CD4-positive, alpha-beta T cell (primary cell): ENCODE measurements around the gene RAPGEF5. TPM values are rescaled to one million over a fixed set of nuclear protein-coding genes. Genes with fewer than 3 reads are reported as not detected.

Source experiments
- ATAC-seq: fragments of 200-7000 bp; cut with Tn5 transposase; one replicate; pipeline ENCODE4 v1.10.0; 2022; ENCODE audit warnings: mild to moderate bottlenecking; ENCODE audit not compliant: poor library complexity
- CTCF ChIA-PET: fragments of 350-600 bp; sonication (Branson Sonifier 250); formaldehyde crosslinking; loops from one replicate; lab custom pipeline; 2021; ENCODE audit warnings: antibody characterized with exemption, inconsistent platforms; lab: Charles Lee
- POLR2A ChIA-PET: fragments of 350-600 bp; sonication (Branson Sonifier 250); formaldehyde crosslinking; loops from one replicate; lab custom pipeline; 2021; ENCODE audit warnings: antibody characterized with exemption, inconsistent platforms; lab: Charles Lee
- DNase-seq, 14 experiments: peaks; one replicate each; pipeline ENCODE4 v3.0.0-alpha.2; 2013 to 2020; ENCODE audit warnings: mixed read lengths in 2 of 14
- H3K27ac ChIP-seq, 2 donors: one replicate each; pipeline versions ENCODE4 v1.5.1 to v1.7.0; 2013; ENCODE audit warnings: low read length in 2 of 2, low read depth in 1 of 2, mild to moderate bottlenecking in 1 of 2
- H3K27me3 ChIP-seq, 2 experiments: 1 replicate in 1 of 2; 2 replicates in 1 of 2; pipeline versions ENCODE4 v1.6.1 to v1.7.0; 2013; ENCODE audit warnings: low read length in 2 of 2, control low read depth in 1 of 2, mild to moderate bottlenecking in 1 of 2, moderate library complexity in 1 of 2; ENCODE audit not compliant: insufficient read depth in 2 of 2, control insufficient read depth in 1 of 2
- H3K36me3 ChIP-seq: one replicate; pipeline ENCODE4 v1.6.1; 2013; ENCODE audit warnings: low read length, control low read depth; ENCODE audit not compliant: insufficient read depth
- H3K4me1 ChIP-seq: one replicate; pipeline ENCODE4 v1.6.1; 2013; ENCODE audit warnings: low read length, control low read depth; ENCODE audit not compliant: insufficient read depth
- H3K4me3 ChIP-seq: one replicate; pipeline ENCODE4 v1.5.1; 2013; ENCODE audit warnings: mild to moderate bottlenecking, low read length, moderate library complexity
- H3K9me3 ChIP-seq, 2 experiments: 1 replicate in 1 of 2; 2 replicates in 1 of 2; pipeline versions ENCODE4 v1.6.1 to v1.7.0; 2013; ENCODE audit warnings: low read length in 2 of 2, mild to moderate bottlenecking in 2 of 2, control low read depth in 1 of 2, moderate library complexity in 1 of 2; ENCODE audit not compliant: control insufficient read depth in 1 of 2, insufficient read depth in 1 of 2
- H3K27ac Mint-ChIP-seq: one replicate; pipeline ENCODE4 v1.8.0; 2020; ENCODE audit warnings: mixed read lengths
- H3K27me3 Mint-ChIP-seq: one replicate; pipeline ENCODE4 v1.8.0; 2021; ENCODE audit warnings: mixed read lengths
- H3K36me3 Mint-ChIP-seq: one replicate; pipeline ENCODE4 v1.8.0; 2021; ENCODE audit warnings: low read depth, mixed read lengths
- H3K4me1 Mint-ChIP-seq: one replicate; pipeline ENCODE4 v1.8.0; 2021; ENCODE audit warnings: low read depth, mixed read lengths
- H3K4me3 Mint-ChIP-seq: one replicate; pipeline ENCODE4 v1.8.0; 2020; ENCODE audit warnings: mild to moderate bottlenecking, mixed read lengths
- H3K9me3 Mint-ChIP-seq: one replicate; pipeline ENCODE4 v1.8.0; 2020; ENCODE audit warnings: mixed read lengths
- intact Hi-C, 2 experiments: fragments of 100-400 bp; cut with DNase I in 1 of 2; cut with micrococcal nuclease in 1 of 2; formaldehyde crosslinking; loops; one replicate each; pipeline versions ENCODE4 v1.15.1 to v1.9.0; 2023 to 2025; cut with DNase I, micrococcal nuclease
- total RNA-seq, 174 experiments: library from RNA in 2 of 174; stranded (reverse) in 2 of 174; gene quantifications; one replicate each; pipeline ENCODE4 v1.2.3 and lab custom pipeline; 2021 to 2026
- TF ChIP-seq, protein P1 (sequence below): fragments of 200-600 bp; IDR thresholded peaks from one replicate; pipeline ENCODE4 v1.8.0; 2022; ENCODE audit warnings: antibody characterized with exemption, mild to moderate bottlenecking

Gene RAPGEF5
- total RNA-seq, 2 experiments from 2014 or later: 0.17 TPM; not detected in 1

DNA sequence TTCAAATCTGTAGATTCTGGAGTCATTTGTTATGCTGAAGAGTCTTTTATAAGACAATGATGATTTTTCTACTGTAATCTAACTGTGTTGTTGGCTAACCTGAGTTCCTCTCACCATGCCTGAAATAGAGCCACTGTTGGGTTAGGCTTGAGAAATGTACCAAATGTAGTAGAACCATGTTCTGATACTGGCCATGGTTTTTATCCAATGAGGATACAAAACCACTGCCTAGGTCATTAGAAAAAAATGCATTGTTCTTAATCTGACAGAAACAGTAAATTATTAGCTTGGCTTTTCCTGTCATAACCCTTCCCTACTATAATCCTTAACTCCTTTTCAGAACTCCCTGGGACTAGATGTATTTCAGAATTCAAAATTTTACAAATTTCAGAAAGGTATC is 86.6 kb downstream of the RAPGEF5 start:
- POLR2A ChIA-PET: no interaction called here
- H3K27ac Mint-ChIP-seq: no peak overlapping the region
- Histone ChIP-seq H3K27me3 (no peaks in the 10 kb centered on the region), H3K36me3 (no peaks in the 10 kb centered on the region), H3K4me1 (no peaks in the 10 kb centered on the region), H3K27ac (no peak overlapping the region), H3K4me3 (no peak overlapping the region), H3K9me3 (no peaks in the 10 kb centered on the region)
- TF ChIP-seq, protein P1, sequence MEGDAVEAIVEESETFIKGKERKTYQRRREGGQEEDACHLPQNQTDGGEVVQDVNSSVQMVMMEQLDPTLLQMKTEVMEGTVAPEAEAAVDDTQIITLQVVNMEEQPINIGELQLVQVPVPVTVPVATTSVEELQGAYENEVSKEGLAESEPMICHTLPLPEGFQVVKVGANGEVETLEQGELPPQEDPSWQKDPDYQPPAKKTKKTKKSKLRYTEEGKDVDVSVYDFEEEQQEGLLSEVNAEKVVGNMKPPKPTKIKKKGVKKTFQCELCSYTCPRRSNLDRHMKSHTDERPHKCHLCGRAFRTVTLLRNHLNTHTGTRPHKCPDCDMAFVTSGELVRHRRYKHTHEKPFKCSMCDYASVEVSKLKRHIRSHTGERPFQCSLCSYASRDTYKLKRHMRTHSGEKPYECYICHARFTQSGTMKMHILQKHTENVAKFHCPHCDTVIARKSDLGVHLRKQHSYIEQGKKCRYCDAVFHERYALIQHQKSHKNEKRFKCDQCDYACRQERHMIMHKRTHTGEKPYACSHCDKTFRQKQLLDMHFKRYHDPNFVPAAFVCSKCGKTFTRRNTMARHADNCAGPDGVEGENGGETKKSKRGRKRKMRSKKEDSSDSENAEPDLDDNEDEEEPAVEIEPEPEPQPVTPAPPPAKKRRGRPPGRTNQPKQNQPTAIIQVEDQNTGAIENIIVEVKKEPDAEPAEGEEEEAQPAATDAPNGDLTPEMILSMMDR: no peak
- H3K9me3 Mint-ChIP-seq: no peaks in the 10 kb centered on the region
- H3K36me3 Mint-ChIP-seq: no peaks in the 10 kb centered on the region
- CTCF ChIA-PET: no interaction called here
- ATAC-seq (no peak), DNase-seq (no peak)
- no peak overlapping the region for H3K4me3 Mint-ChIP-seq
- no peaks in the 10 kb centered on the region for H3K4me1 Mint-ChIP-seq
- no peaks in the 10 kb centered on the region for H3K27me3 Mint-ChIP-seq
- intact Hi-C loops: no loop called here

DNA sequence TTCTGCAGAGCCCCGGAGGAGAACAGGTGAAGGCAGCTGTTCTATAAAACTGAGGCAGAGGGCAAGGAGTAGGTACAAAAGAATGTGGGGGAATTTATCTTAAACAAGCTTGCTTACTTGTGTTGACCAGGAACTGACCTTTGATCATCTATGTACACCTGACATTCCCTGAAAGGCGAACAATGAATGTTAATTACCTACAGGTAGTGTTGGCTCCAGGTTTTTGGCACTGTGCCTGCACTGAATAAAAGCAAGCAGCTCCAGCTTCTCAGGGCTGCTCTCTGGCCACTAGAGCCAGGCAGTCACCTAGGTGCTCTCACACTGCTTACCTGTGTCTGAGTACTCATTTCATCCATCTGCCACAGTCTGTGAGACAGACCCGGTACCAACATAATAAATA is 87.0 kb downstream of the RAPGEF5 start:
- H3K27ac ChIP-seq: no peak overlapping the region
- Mint-ChIP-seq H3K27ac (no peak overlapping the region), H3K4me3 (no peak overlapping the region), H3K9me3 (no peaks in the 10 kb centered on the region), H3K27me3 (no peaks in the 10 kb centered on the region), H3K4me1 (no peaks in the 10 kb centered on the region), H3K36me3 (no peaks in the 10 kb centered on the region)
- no peak overlapping the region for H3K4me3 ChIP-seq
- no peaks in the 10 kb centered on the region for H3K36me3 ChIP-seq
- no peaks in the 10 kb centered on the region for H3K9me3 ChIP-seq
- POLR2A ChIA-PET: no interaction called here
- CTCF ChIA-PET: no interaction called here
- TF ChIP-seq, protein P1: no peak
- no peaks in the 10 kb centered on the region for H3K27me3 ChIP-seq
- intact Hi-C loops: no loop called here
- no peaks in the 10 kb centered on the region for H3K4me1 ChIP-seq
- ATAC-seq: no peak
- DNase-seq: no peak

DNA sequence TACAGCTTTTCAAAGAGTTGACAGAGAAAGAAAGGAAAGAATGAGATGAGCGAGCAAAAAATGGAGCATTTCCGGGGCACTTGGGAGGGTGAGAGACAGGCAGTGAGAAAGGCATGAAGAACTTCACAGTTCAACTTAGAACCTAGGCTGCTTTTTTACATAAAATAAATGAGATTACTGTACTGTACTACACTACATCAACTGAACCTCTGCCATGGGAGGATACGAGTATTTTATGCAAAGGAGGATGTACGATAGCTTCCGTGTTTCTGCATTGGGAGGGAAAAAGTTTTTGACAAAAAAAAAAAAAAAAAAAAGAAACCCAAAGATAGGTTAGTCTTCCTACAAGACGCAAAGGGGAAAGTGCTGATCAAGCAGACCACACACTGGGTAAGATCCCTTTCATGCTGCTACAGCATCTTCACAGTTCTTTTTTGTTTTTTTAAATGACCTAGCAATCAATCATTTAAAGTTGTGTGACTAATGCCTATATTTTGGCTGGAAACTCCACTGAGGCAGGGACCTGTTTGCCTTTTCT is 88.0 kb downstream of the RAPGEF5 start:
- ATAC-seq (no peak), DNase-seq (no peak)
- CTCF ChIA-PET: no interaction called here
- TF ChIP-seq, protein P1: no peak
- Histone ChIP-seq H3K9me3 (no peaks in the 10 kb centered on the region), H3K27ac (no peak overlapping the region), H3K4me3 (no peak overlapping the region), H3K4me1 (no peaks in the 10 kb centered on the region), H3K36me3 (no peaks in the 10 kb centered on the region), H3K27me3 (no peaks in the 10 kb centered on the region)
- intact Hi-C loops: no loop called here
- no peaks in the 10 kb centered on the region for H3K4me1 Mint-ChIP-seq
- H3K27ac Mint-ChIP-seq: no peak overlapping the region
- no peaks in the 10 kb centered on the region for H3K36me3 Mint-ChIP-seq
- POLR2A ChIA-PET: no interaction called here
- no peak overlapping the region for H3K4me3 Mint-ChIP-seq
- no peaks in the 10 kb centered on the region for H3K9me3 Mint-ChIP-seq
- no peaks in the 10 kb centered on the region for H3K27me3 Mint-ChIP-seq
